Right cardiac atrium (tissue), 5 donors: ENCODE results near the gene TRAPPC12. TPM values are rescaled to one million over a fixed set of nuclear protein-coding genes. Genes with fewer than 3 reads are reported as not detected.
"Not testable (repeated sequence)": the region's sequence is repeated elsewhere in the genome, so short reads cannot be mapped to it uniquely, and the experiment has no call there.

Source experiments
- ATAC-seq, 2 donors: fragments of 200-7000 bp; cut with Tn5 transposase; one replicate each; pipeline versions ENCODE4 v1.8.0 to v1.9.1; 2020; ENCODE audit warnings: moderate library complexity in 2 of 2, mild to moderate bottlenecking in 1 of 2
- DNase-seq, 3 donors: peaks; one replicate each; pipeline ENCODE4 v3.0.0-alpha.2; 2020
- H3K27ac ChIP-seq: one replicate; pipeline ENCODE4 v1.5.1; 2013; ENCODE audit warnings: mild to moderate bottlenecking, low read length, control low read depth, moderate library complexity
- H3K27me3 ChIP-seq: one replicate; pipeline ENCODE4 v1.6.1; 2013; ENCODE audit not compliant: control insufficient read depth, insufficient read depth
- H3K4me1 ChIP-seq: one replicate; pipeline ENCODE4 v1.6.1; 2013; ENCODE audit warnings: low read length; ENCODE audit not compliant: control insufficient read depth, insufficient read depth
- H3K4me3 ChIP-seq: one replicate; pipeline ENCODE4 v1.5.1; 2013; ENCODE audit warnings: low read length, control low read depth
- H3K9me3 ChIP-seq: one replicate; pipeline ENCODE4 v1.6.1; 2013; ENCODE audit warnings: low read length; ENCODE audit not compliant: control insufficient read depth
- WGBS: extraction: QIAGEN DNeasy Blood & Tissue Kit; methylation state at CpG from one replicate; pipeline ENCODE4 v1.1.7; 2013; 5-methylcytosine and 5-hydroxymethylcytosine counted together
- intact Hi-C, 4 donors: fragments of 100-400 bp; cut with DNase I; formaldehyde crosslinking; loops; one replicate each; pipeline versions ENCODE4 v1.11.0 to v1.14.0; 2022 to 2023
- polyA plus RNA-seq: library from polyadenylated mRNA; stranded (reverse); fragments of 200-250 nt; gene quantifications from one replicate; pipeline ENCODE4 v1.2.3, GENCODE V29; 2013
- total RNA-seq, 4 donors: library from RNA; stranded (reverse); fragmentation: NEBNext Ultra II Directional; extraction: Animal tissue kit (Norgen Biotek cat#: 25700); gene quantifications; one replicate each; pipeline ENCODE4 v1.2.1, GENCODE V29; 2021
- donor health status: healthy with polysubstance abuse.
- donor health status: DM: no; HTN: yes; CAD: no.
- donor health status: DM: no; HTN: no; CAD: no.
- donor health status: DM: no; HTN: yes; CAD: no; lungs with severe emphysema.
- donor health status: DM: yes; HTN: yes; CAD: no.

TRAPPC12 gene
- total and polyA plus RNA-seq, 5 donors = 93.4 to 137 (median 128) TPM

DNA sequence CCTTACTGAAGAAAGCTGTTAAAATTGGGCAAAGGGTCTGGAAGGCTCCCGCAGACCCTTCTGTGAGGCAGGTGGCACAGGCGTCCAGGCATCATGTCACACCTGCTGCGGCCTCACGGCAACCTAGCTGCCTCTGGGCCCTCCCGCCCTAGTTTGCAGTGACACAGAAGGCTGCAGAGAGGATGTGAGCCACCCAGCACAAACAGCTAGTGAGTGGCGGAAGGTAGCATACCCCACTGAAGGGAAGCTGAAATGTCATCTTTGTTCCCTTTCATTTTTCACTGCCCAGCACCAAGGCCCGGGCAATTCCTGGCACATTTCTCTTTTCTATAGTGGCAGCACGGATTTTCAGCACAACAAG, 53.8 kb downstream of the TRAPPC12 start:
- Histone ChIP-seq H3K27me3 (no peaks in the 10 kb centered on the region), H3K4me3 (no peak overlapping the region), H3K9me3 (no peaks in the 10 kb centered on the region), H3K27ac (peak overlapping the region; percentile 26), H3K4me1 (peaks cover 5% of the 10 kb centered on the region)
- 79% methylated on average over 8 of the region's 8 CpGs for WGBS
- ATAC-seq = peak; percentile 38 to 53
- DNase-seq = no peak
- intact Hi-C loops = no loop called here

GRCh38 chr2:3433776-3434400, 54.4 kb downstream of the TRAPPC12 start:
- Histone ChIP-seq H3K4me3 (no peak overlapping the region), H3K27ac (no peak overlapping the region), H3K9me3 (no peaks in the 10 kb centered on the region), H3K27me3 (no peaks in the 10 kb centered on the region), H3K4me1 (peaks cover 1% of the 10 kb centered on the region)
- DNase-seq (no peak), ATAC-seq (no peak)
- intact Hi-C loops = no loop called here
- 80% methylated on average over 7 of the region's 7 CpGs for WGBS

DNA sequence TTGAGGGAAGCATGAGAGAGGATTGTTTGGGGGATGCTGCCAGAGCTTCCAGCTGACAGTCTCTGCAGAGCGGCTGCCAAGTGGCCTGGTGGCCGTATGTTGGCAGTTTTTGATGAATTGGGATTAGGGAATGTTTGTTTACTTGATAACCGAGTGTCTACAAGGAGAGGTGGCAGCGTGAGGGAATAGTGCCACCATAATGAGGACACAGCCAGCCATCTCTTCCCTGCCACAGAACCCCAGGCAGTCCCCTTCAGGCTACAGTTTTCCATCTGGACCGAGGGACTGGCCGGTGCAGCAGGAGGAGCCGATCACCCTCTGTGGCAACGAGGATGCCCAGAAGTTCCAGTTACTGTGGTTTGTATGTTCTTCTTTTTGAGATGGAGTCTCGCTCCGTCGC, 55.2 kb downstream of the TRAPPC12 start:
- intact Hi-C loops = no loop called here
- 80% methylated on average over 11 of the region's 11 CpGs for WGBS
- Histone ChIP-seq H3K27ac (no peak overlapping the region), H3K9me3 (no peaks in the 10 kb centered on the region), H3K27me3 (no peaks in the 10 kb centered on the region), H3K4me1 (no peaks in the 10 kb centered on the region), H3K4me3 (no peak overlapping the region)
- ATAC-seq = no peak
- DNase-seq = peak in 1 of 3 donors; percentile 37

GRCh38 chr2:3435445-3435844, 56.0 kb downstream of the TRAPPC12 start:
- intact Hi-C loops = no loop called here
- WGBS = 84% methylated on average over 5 of the region's 5 CpGs

GRCh38 chr2:3440477-3440876, 61.0 kb downstream of the TRAPPC12 start:
- DNase-seq (no peak), ATAC-seq (no peak)
- Histone ChIP-seq H3K27ac (no peak overlapping the region), H3K9me3 (no peaks in the 10 kb centered on the region), H3K4me1 (peaks cover 1% of the 10 kb centered on the region), H3K27me3 (no peaks in the 10 kb centered on the region), H3K4me3 (no peak overlapping the region)
- 27% methylated on average over 2 of the region's 2 CpGs for WGBS
- intact Hi-C loops = no loop called here

More at GRCh38 chr2:3435445-3435844, 56.0 kb downstream of the TRAPPC12 start:
- H3K4me1 ChIP-seq = no peaks in the 10 kb centered on the region
- H3K4me3 ChIP-seq = no peak overlapping the region
- H3K9me3 ChIP-seq = no peaks in the 10 kb centered on the region
- H3K27me3 ChIP-seq = no peaks in the 10 kb centered on the region
- ATAC-seq = no peak
- no peak overlapping the region for H3K27ac ChIP-seq
- DNase-seq = no peak

GRCh38 chr2:3441465-3441864, 62.0 kb downstream of the TRAPPC12 start:
- no peak overlapping the region for H3K4me3 ChIP-seq
- intact Hi-C loops = no loop called here
- no peaks in the 10 kb centered on the region for H3K9me3 ChIP-seq
- H3K27me3 ChIP-seq = no peaks in the 10 kb centered on the region
- ATAC-seq = no peak
- DNase-seq = no peak
- no peak overlapping the region for H3K27ac ChIP-seq
- H3K4me1 ChIP-seq = peaks cover 1% of the 10 kb centered on the region

- H3K4me3 ChIP-seq = no peak overlapping the region
- H3K27ac ChIP-seq = no peak overlapping the region
- intact Hi-C loops = no loop called here
- peaks cover 1% of the 10 kb centered on the region for H3K4me1 ChIP-seq
- H3K9me3 ChIP-seq = no peaks in the 10 kb centered on the region
- no peaks in the 10 kb centered on the region for H3K27me3 ChIP-seq
- no peak for ATAC-seq
- 85% methylated on average over 6 of the region's 6 CpGs for WGBS
- DNase-seq = no peak
Observed at GRCh38 chr2:3442185-3442584, 62.7 kb downstream of the TRAPPC12 start.

GRCh38 chr2:3443083-3443482, 63.6 kb downstream of the TRAPPC12 start:
- no peak for DNase-seq
- no peak for ATAC-seq
- Histone ChIP-seq H3K4me1 (peaks cover 5% of the 10 kb centered on the region), H3K4me3 (no peak overlapping the region), H3K27ac (no peak overlapping the region), H3K27me3 (no peaks in the 10 kb centered on the region), H3K9me3 (no peaks in the 10 kb centered on the region)
- 94% methylated on average over 11 of the region's 11 CpGs for WGBS
- intact Hi-C loops = no loop called here

DNA sequence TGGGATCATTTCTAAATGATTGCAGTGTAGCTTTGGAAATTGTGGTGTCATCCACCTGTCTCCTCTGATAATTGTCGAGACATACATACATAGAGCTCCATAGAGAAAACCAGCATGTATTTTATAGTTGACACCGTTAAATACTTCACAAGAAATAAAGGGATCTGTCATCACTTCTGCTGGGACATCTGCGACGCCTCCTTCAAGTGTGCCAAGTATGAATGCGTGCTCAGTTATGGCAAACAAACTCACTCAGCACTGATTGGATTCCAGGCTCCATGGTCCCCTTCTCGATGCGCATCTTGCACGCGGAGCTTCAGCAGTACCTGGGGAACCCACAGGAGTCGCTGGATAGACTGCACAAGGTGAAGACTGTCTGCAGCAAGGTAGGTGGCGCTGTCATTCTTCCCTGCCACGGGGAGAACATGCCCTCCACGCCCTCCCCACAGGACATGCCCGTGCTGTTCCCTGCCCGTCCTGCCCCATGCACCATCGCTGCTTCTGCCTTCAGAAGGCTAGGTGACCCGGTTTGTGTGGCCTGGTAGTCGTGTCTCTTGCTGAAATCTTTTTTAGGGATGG, 64.1 kb downstream of the TRAPPC12 start:
- H3K27me3 ChIP-seq = no peaks in the 10 kb centered on the region
- no peaks in the 10 kb centered on the region for H3K9me3 ChIP-seq
- 76% methylated on average over 18 of the region's 18 CpGs for WGBS
- intact Hi-C loops = no loop called here
- H3K4me1 ChIP-seq = peaks cover 6% of the 10 kb centered on the region
- H3K27ac ChIP-seq = no peak overlapping the region
- DNase-seq (peak in 1 of 3 donors; percentile 36), ATAC-seq (peak; percentile 33 to 49)
- no peak overlapping the region for H3K4me3 ChIP-seq

DNA sequence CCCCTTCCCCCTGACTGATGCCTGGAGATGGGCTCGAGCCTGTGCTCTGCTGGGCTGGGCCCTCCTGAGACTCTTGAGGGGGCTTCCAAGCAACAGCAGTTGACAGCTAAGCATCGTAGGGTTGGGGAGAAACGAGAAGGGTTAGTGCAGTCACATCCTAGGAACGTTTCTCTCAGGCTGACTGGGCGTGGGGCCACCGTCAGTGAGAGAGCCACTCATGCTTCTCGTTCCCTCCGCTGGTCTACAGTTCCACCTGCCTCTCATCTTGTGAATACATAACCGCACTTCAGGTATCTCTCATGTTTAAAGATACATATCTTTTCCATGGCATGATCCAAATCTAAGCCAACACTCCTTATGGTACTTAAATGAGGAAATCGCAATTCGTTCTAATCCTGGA, 66.4 kb downstream of the TRAPPC12 start:
- no peak for ATAC-seq
- no peaks in the 10 kb centered on the region for H3K9me3 ChIP-seq
- intact Hi-C loops = no loop called here
- peaks cover 6% of the 10 kb centered on the region for H3K4me1 ChIP-seq
- no peak for DNase-seq
- no peaks in the 10 kb centered on the region for H3K27me3 ChIP-seq
- WGBS = 93% methylated on average over 11 of the region's 11 CpGs
- no peak overlapping the region for H3K4me3 ChIP-seq
- H3K27ac ChIP-seq = no peak overlapping the region

- H3K4me3 ChIP-seq = no peak overlapping the region
- no peaks in the 10 kb centered on the region for H3K9me3 ChIP-seq
- ATAC-seq = no peak
- no peak for DNase-seq
- peaks cover 8% of the 10 kb centered on the region for H3K4me1 ChIP-seq
- no peaks in the 10 kb centered on the region for H3K27me3 ChIP-seq
- no peak overlapping the region for H3K27ac ChIP-seq
- intact Hi-C loops = no loop called here
- 95% methylated on average over 10 of the region's 10 CpGs for WGBS
Observed at GRCh38 chr2:3446381-3446780, 66.9 kb downstream of the TRAPPC12 start.

- ATAC-seq, H3K4me1 ChIP-seq, DNase-seq, intact Hi-C loops, H3K27me3 ChIP-seq, H3K9me3 ChIP-seq, H3K4me3 ChIP-seq, H3K27ac ChIP-seq: not testable (repeated sequence)
- WGBS = 84% methylated on average over 6 of the region's 6 CpGs
Observed at GRCh38 chr2:3447186-3447585, 67.7 kb downstream of the TRAPPC12 start.
